Measurements from ENCODE around the gene RNF225. TPM values are rescaled to one million over a fixed set of nuclear protein-coding genes. Genes with fewer than 3 reads are reported as not detected.

Gene RNF225
- total RNA-seq: not detected in 2 replicates

GRCh38 chr19:58395220-58395978 lies at the start of gene RNF225:
RNF225 (plus strand) TSS chr19:58395656; CDS start chr19:58396090, 434 bp downstream.

GRCh38 chr19:58352760-58353671 lies 42.4 kb upstream of the RNF225 start, which contains the start of gene A1BG:
A1BG (minus strand) TSS chr19:58353492; CDS start chr19:58353437, 55 bp downstream.

GRCh38 chr19:58362272-58362994 lies 33.0 kb upstream of the RNF225 start, which contains the start of gene ZNF497:
ZNF497 (minus strand) TSS chr19:58362751; CDS start chr19:58357635, 5,116 bp downstream.

GRCh38 chr19:58380662-58381459 lies 14.6 kb upstream of the RNF225 start, which contains the start of gene ZNF837:
ZNF837 (minus strand) TSS chr19:58381030; CDS start chr19:58369332, 11,698 bp downstream.

GRCh38 chr19:58386576-58387337 lies 8.7 kb upstream of the RNF225 start, which contains the start of gene RPS5:
RPS5 (plus strand) TSS chr19:58387269; CDS start chr19:58388138, 869 bp downstream.

GRCh38 chr19:58408152-58409009 lies 12.9 kb downstream of the RNF225 start, which contains the start of gene ZNF584:
ZNF584 (plus strand) TSS chr19:58408649; CDS start chr19:58409148, 499 bp downstream.

GRCh38 chr19:58439576-58440554 lies 44.4 kb downstream of the RNF225 start, which contains the start of gene ZNF132:
ZNF132 (minus strand) TSS chr19:58440153; CDS start chr19:58439821, 332 bp downstream.

Other genes starting within 250 kb of the RNF225 start
- 12.5 and 13.1 TPM in 2 replicates for gene ZNF329, start 244.9 kb upstream of the RNF225 start, total RNA-seq
- 10.9 and 12.7 TPM in 2 replicates for gene ZNF274, start 212.6 kb upstream of the RNF225 start, total RNA-seq
- gene ZNF544, start 166.7 kb upstream of the RNF225 start, total RNA-seq: 33.8 and 34.1 TPM in 2 replicates
- 3.0 and 3.1 TPM in 2 replicates for gene ZNF8, start 116.7 kb upstream of the RNF225 start, total RNA-seq
- gene ERVK3-1, start 90.3 kb upstream of the RNF225 start, total RNA-seq: 20.2 and 24.7 TPM in 2 replicates
- gene ZSCAN22, start 68.7 kb upstream of the RNF225 start, total RNA-seq: 1.4 and 2.1 TPM in 2 replicates
- gene A1BG, start 42.2 kb upstream of the RNF225 start, total RNA-seq: 8.7 and 12.5 TPM in 2 replicates
- gene ZNF497, start 32.9 kb upstream of the RNF225 start, total RNA-seq: 0.57 and 0.83 TPM in 2 replicates
- gene ZNF837, start 14.6 kb upstream of the RNF225 start, total RNA-seq: 1.4 and 1.5 TPM in 2 replicates
- gene RPS5, start 8.4 kb upstream of the RNF225 start, total RNA-seq: 3,351 and 3,927 TPM in 2 replicates
- gene ZNF584, start 13.0 kb downstream of the RNF225 start, total RNA-seq: 12.7 and 17.3 TPM in 2 replicates
- gene ZNF132, start 44.5 kb downstream of the RNF225 start, total RNA-seq: 7.4 and 9.7 TPM in 2 replicates
- 8.0 and 9.2 TPM in 2 replicates for gene ZNF324B, start 56.0 kb downstream of the RNF225 start, total RNA-seq
- gene ZNF324, start 71.4 kb downstream of the RNF225 start, total RNA-seq: 8.2 and 10.4 TPM in 2 replicates
- gene ZNF446, start 80.7 kb downstream of the RNF225 start, total RNA-seq: 6.9 and 8.1 TPM in 2 replicates
- gene SLC27A5, start 116.3 kb downstream of the RNF225 start, total RNA-seq: 8.3 and 12.4 TPM in 2 replicates
- gene ZBTB45, start 124.2 kb downstream of the RNF225 start, total RNA-seq: 4.1 and 6.2 TPM in 2 replicates
- gene TRIM28, start 148.4 kb downstream of the RNF225 start, total RNA-seq: 313 and 363 TPM in 2 replicates
- 179 and 219 TPM in 2 replicates for gene CHMP2A, start 159.4 kb downstream of the RNF225 start, total RNA-seq
- 87.9 and 92.6 TPM in 2 replicates for gene UBE2M, start 163.0 kb downstream of the RNF225 start, total RNA-seq
- 10.7 and 14.2 TPM in 2 replicates for gene MZF1, start 177.7 kb downstream of the RNF225 start, total RNA-seq

All from smooth muscle cell of bladder (primary cell).